Right cardiac atrium (tissue), 5 donors: ENCODE data around the gene SETD3. TPM values are rescaled to one million over a fixed set of nuclear protein-coding genes. Genes with fewer than 3 reads are reported as not detected.

ENCODE experiments used
- ATAC-seq, 2 donors: fragments of 200-7000 bp; cut with Tn5 transposase; one replicate each; pipeline versions ENCODE4 v1.8.0 to v1.9.1; 2020; ENCODE audit warnings: moderate library complexity in 2 of 2, mild to moderate bottlenecking in 1 of 2
- DNase-seq, 3 donors: peaks; one replicate each; pipeline ENCODE4 v3.0.0-alpha.2; 2020
- H3K27ac ChIP-seq: one replicate; pipeline ENCODE4 v1.5.1; 2013; ENCODE audit warnings: mild to moderate bottlenecking, low read length, control low read depth, moderate library complexity
- H3K27me3 ChIP-seq: one replicate; pipeline ENCODE4 v1.6.1; 2013; ENCODE audit not compliant: control insufficient read depth, insufficient read depth
- H3K4me1 ChIP-seq: one replicate; pipeline ENCODE4 v1.6.1; 2013; ENCODE audit warnings: low read length; ENCODE audit not compliant: control insufficient read depth, insufficient read depth
- H3K4me3 ChIP-seq: one replicate; pipeline ENCODE4 v1.5.1; 2013; ENCODE audit warnings: low read length, control low read depth
- H3K9me3 ChIP-seq: one replicate; pipeline ENCODE4 v1.6.1; 2013; ENCODE audit warnings: low read length; ENCODE audit not compliant: control insufficient read depth
- WGBS: extraction: QIAGEN DNeasy Blood & Tissue Kit; methylation state at CpG from one replicate; pipeline ENCODE4 v1.1.7; 2013; 5-methylcytosine and 5-hydroxymethylcytosine counted together
- intact Hi-C, 4 donors: fragments of 100-400 bp; cut with DNase I; formaldehyde crosslinking; loops; one replicate each; pipeline versions ENCODE4 v1.11.0 to v1.14.0; 2022 to 2023
- polyA plus RNA-seq: library from polyadenylated mRNA; stranded (reverse); fragments of 200-250 nt; gene quantifications from one replicate; pipeline ENCODE4 v1.2.3, GENCODE V29; 2013
- total RNA-seq, 4 donors: library from RNA; stranded (reverse); fragmentation: NEBNext Ultra II Directional; extraction: Animal tissue kit (Norgen Biotek cat#: 25700); gene quantifications; one replicate each; pipeline ENCODE4 v1.2.1, GENCODE V29; 2021
- donor health status: healthy with polysubstance abuse.
- donor health status: DM: no; HTN: yes; CAD: no.
- donor health status: DM: no; HTN: no; CAD: no.
- donor health status: DM: no; HTN: yes; CAD: no; lungs with severe emphysema.
- donor health status: DM: yes; HTN: yes; CAD: no.

Gene SETD3
- total and polyA plus RNA-seq, 5 donors, result 65.4 to 127 (median 106) TPM

- H3K27ac ChIP-seq, result no peak overlapping the region
- no peak overlapping the region for H3K4me3 ChIP-seq
- no peaks in the 10 kb centered on the region for H3K27me3 ChIP-seq
- peaks cover 3% of the 10 kb centered on the region for H3K4me1 ChIP-seq
- intact Hi-C loops, result no loop called here
- DNase-seq, result peak; percentile 56 to 69 (median 65)
- WGBS, result 43% methylated on average over 12 of the region's 12 CpGs
- H3K9me3 ChIP-seq, result no peaks in the 10 kb centered on the region
- peak; percentile 28 to 50 for ATAC-seq
Measured at GRCh38 chr14:99522457-99522891, 41.8 kb upstream of the SETD3 start.

GRCh38 chr14:99522025-99522401 is 41.4 kb upstream of the SETD3 start:
- DNase-seq (peak in 2 of 3 donors; percentile 44 to 46), ATAC-seq (no peak)
- no peak overlapping the region for H3K4me3 ChIP-seq
- H3K4me1 ChIP-seq, result peaks cover 3% of the 10 kb centered on the region
- no peaks in the 10 kb centered on the region for H3K27me3 ChIP-seq
- 83% methylated on average over 18 of the region's 18 CpGs for WGBS
- no peak overlapping the region for H3K27ac ChIP-seq
- intact Hi-C loops, result no loop called here
- H3K9me3 ChIP-seq, result no peaks in the 10 kb centered on the region

- H3K4me1 ChIP-seq, result peaks cover 3% of the 10 kb centered on the region
- no peaks in the 10 kb centered on the region for H3K27me3 ChIP-seq
- DNase-seq, result peak in 2 of 3 donors; percentile 31 to 40
- H3K9me3 ChIP-seq, result no peaks in the 10 kb centered on the region
- 92% methylated on average over 25 of the region's 25 CpGs for WGBS
- H3K27ac ChIP-seq, result no peak overlapping the region
- intact Hi-C loops, result no loop called here
- ATAC-seq, result no peak
- no peak overlapping the region for H3K4me3 ChIP-seq
Measured at GRCh38 chr14:99521176-99522024, 40.7 kb upstream of the SETD3 start.

- intact Hi-C loops, result no loop called here
- WGBS, result 91% methylated on average over 11 of the region's 11 CpGs
- Histone ChIP-seq H3K4me3 (no peak overlapping the region), H3K9me3 (no peaks in the 10 kb centered on the region), H3K27me3 (no peaks in the 10 kb centered on the region), H3K27ac (no peak overlapping the region), H3K4me1 (peaks cover 3% of the 10 kb centered on the region)
- ATAC-seq, result no peak
- DNase-seq, result peak in 2 of 3 donors; percentile 46 to 54
Measured at GRCh38 chr14:99520571-99521081, 40.0 kb upstream of the SETD3 start.

GRCh38 chr14:99519931-99520421 is 39.3 kb upstream of the SETD3 start:
- ATAC-seq, result no peak
- Histone ChIP-seq H3K27ac (no peak overlapping the region), H3K9me3 (no peaks in the 10 kb centered on the region), H3K4me3 (no peak overlapping the region), H3K4me1 (peaks cover 3% of the 10 kb centered on the region), H3K27me3 (no peaks in the 10 kb centered on the region)
- intact Hi-C loops, result loop anchor here (2.0 to 5.0 kb wide), 2 partner anchors 107 to 109 kb away; no protein-coding TSS in a partner anchor
- peak in 1 of 3 donors; percentile 26 for DNase-seq
- 78% methylated on average over 6 of the region's 6 CpGs for WGBS

- Histone ChIP-seq H3K27ac (no peak overlapping the region), H3K27me3 (no peaks in the 10 kb centered on the region), H3K4me3 (no peak overlapping the region), H3K4me1 (no peaks in the 10 kb centered on the region), H3K9me3 (no peaks in the 10 kb centered on the region)
- intact Hi-C loops, result loop anchor here (2.0 to 5.0 kb wide), 2 partner anchors 108 to 109 kb away; no protein-coding TSS in a partner anchor
- ATAC-seq, result no peak
- DNase-seq, result peak in 2 of 3 donors; percentile 15 to 46
- WGBS, result 92% methylated on average over 8 of the region's 8 CpGs
Measured at GRCh38 chr14:99519347-99519881, 38.8 kb upstream of the SETD3 start.

- ATAC-seq (peak; percentile 44 to 50), DNase-seq (peak; percentile 64 to 89 (median 89))
- intact Hi-C loops, result loop anchor here (2.0 to 5.0 kb wide), 2 partner anchors 109 to 110 kb away; no protein-coding TSS in a partner anchor
- Histone ChIP-seq H3K4me1 (no peaks in the 10 kb centered on the region), H3K4me3 (no peak overlapping the region), H3K27ac (no peak overlapping the region), H3K27me3 (no peaks in the 10 kb centered on the region), H3K9me3 (no peaks in the 10 kb centered on the region)
- 37% methylated on average over 21 of the region's 21 CpGs for WGBS
Measured at GRCh38 chr14:99518441-99519346, 38.0 kb upstream of the SETD3 start.

- Histone ChIP-seq H3K4me1 (no peaks in the 10 kb centered on the region), H3K9me3 (no peaks in the 10 kb centered on the region), H3K27ac (no peak overlapping the region), H3K27me3 (no peaks in the 10 kb centered on the region), H3K4me3 (no peak overlapping the region)
- ATAC-seq (peak in 1 of 2 donors; percentile 1), DNase-seq (peak; percentile 14 to 71 (median 68))
- WGBS, result 66% methylated on average over 16 of the region's 16 CpGs
- intact Hi-C loops, result loop anchor here (2.0 to 5.0 kb wide), 2 partner anchors 109 to 111 kb away; no protein-coding TSS in a partner anchor
Measured at GRCh38 chr14:99517643-99518381, 37.2 kb upstream of the SETD3 start.

- intact Hi-C loops, result loop anchor here in 1 of 4 donors (5.0 kb wide), 1 partner anchor 110 kb away; no protein-coding TSS in a partner anchor
- WGBS, result 83% methylated on average over 14 of the region's 14 CpGs
- no peaks in the 10 kb centered on the region for H3K4me1 ChIP-seq
- no peak overlapping the region for H3K4me3 ChIP-seq
- peak in 2 of 3 donors; percentile 51 to 55 for DNase-seq
- no peaks in the 10 kb centered on the region for H3K27me3 ChIP-seq
- H3K9me3 ChIP-seq, result no peaks in the 10 kb centered on the region
- ATAC-seq, result no peak
- H3K27ac ChIP-seq, result no peak overlapping the region
Measured at GRCh38 chr14:99516871-99517642, 36.4 kb upstream of the SETD3 start.
